Stomach (tissue), 4 donors: ENCODE measurements around the gene UNC45A.

Experiments used
- CTCF ChIP-seq, 7 experiments: fragments of 450-650 bp in 4 of 7; fragments of 200-600 bp in 3 of 7; sonication (generic) in 3 of 7; IDR thresholded peaks; one replicate each; pipeline ENCODE4 v1.5.1; 2016 to 2019; ENCODE audit warnings: antibody characterized with exemption in 7 of 7, control low read depth in 2 of 7, mild to moderate bottlenecking in 1 of 7
- EP300 ChIP-seq: sonication (generic); formaldehyde crosslinking; IDR thresholded peaks from one replicate; pipeline ENCODE4 v1.6.1; 2017; ENCODE audit warnings: antibody characterized with exemption
- POLR2A ChIP-seq, 4 donors: fragments of 450-650 bp; IDR thresholded peaks; one replicate each; pipeline ENCODE4 v1.6.1; 2016; ENCODE audit warnings: antibody characterized with exemption in 4 of 4, control low read depth in 2 of 4, mild to moderate bottlenecking in 1 of 4, moderate library complexity in 1 of 4
- POLR2AphosphoS5 ChIP-seq, 3 donors: sonication (generic); formaldehyde crosslinking; IDR thresholded peaks; one replicate each; pipeline ENCODE4 v1.6.1; 2016; ENCODE audit warnings: antibody characterized with exemption in 3 of 3

GRCh38 chr15:90916461-90916860, 18.6 kb upstream of the UNC45A start:
- TF ChIP-seq CTCF (IDR thresholded peaks at IDR 0.05), result no peak
- TF ChIP-seq POLR2A (IDR thresholded peaks at IDR 0.05), result no peak
- no peak for TF ChIP-seq POLR2AphosphoS5 (IDR thresholded peaks at IDR 0.05)
- TF ChIP-seq EP300, result no peak
